GM18867 (cell line): Measurements from ENCODE around the gene TEAD4.

Experiments
- ATAC-seq: cut with Tn5 transposase; IDR thresholded peaks from one replicate; pipeline ENCODE4 v1.9.1; 2021; ENCODE audit warnings: mild to moderate bottlenecking, moderate library complexity; ENCODE audit not compliant: unreplicated experiment

TEAD4 gene

GRCh38 chr12:3028108-3028507 lies 68.9 kb downstream of the TEAD4 start:
- ATAC-seq, result no peak

- no peak for ATAC-seq
Measured at GRCh38 chr12:3030821-3031429, 71.7 kb downstream of the TEAD4 start.

- ATAC-seq, result no peak
Measured at GRCh38 chr12:3032161-3032560, 73.0 kb downstream of the TEAD4 start.

- ATAC-seq, result no peak
Measured at GRCh38 chr12:3032770-3033538, 73.8 kb downstream of the TEAD4 start.

- no peak for ATAC-seq
Measured at GRCh38 chr12:3033539-3033867, 74.3 kb downstream of the TEAD4 start.

- peak; percentile 47 for ATAC-seq
Measured at GRCh38 chr12:3034067-3034750, 75.0 kb downstream of the TEAD4 start.

- ATAC-seq, result no peak
Measured at GRCh38 chr12:3035171-3035570, 76.0 kb downstream of the TEAD4 start.

- no peak for ATAC-seq
Measured at GRCh38 chr12:3035815-3036702, 76.9 kb downstream of the TEAD4 start.

- no peak for ATAC-seq
Measured at GRCh38 chr12:3036901-3037600, 77.9 kb downstream of the TEAD4 start.

GRCh38 chr12:3038166-3038565 lies 79.0 kb downstream of the TEAD4 start:
- ATAC-seq, result no peak

GRCh38 chr12:3038926-3039510 lies 79.8 kb downstream of the TEAD4 start:
- ATAC-seq, result no peak

GRCh38 chr12:3040026-3040656 lies 80.9 kb downstream of the TEAD4 start:
- ATAC-seq, result no peak

- ATAC-seq, result no peak
Measured at GRCh38 chr12:3040663-3041544, 81.7 kb downstream of the TEAD4 start.

GRCh38 chr12:3041558-3042164 lies 82.5 kb downstream of the TEAD4 start:
- peak; percentile 65 for ATAC-seq

- ATAC-seq, result no peak
Measured at GRCh38 chr12:3042394-3042793, 83.2 kb downstream of the TEAD4 start.

GRCh38 chr12:3042826-3043225 lies 83.6 kb downstream of the TEAD4 start:
- no peak for ATAC-seq

GRCh38 chr12:3043406-3043805 lies 84.2 kb downstream of the TEAD4 start:
- no peak for ATAC-seq

GRCh38 chr12:3044141-3044630 lies 85.0 kb downstream of the TEAD4 start:
- no peak for ATAC-seq
